Bronchial epithelial cell (primary cell): Measurements from ENCODE around the gene SAMD10. TPM values are rescaled to one million over a fixed set of nuclear protein-coding genes. Genes with fewer than 3 reads are reported as not detected.

Experiments used
- DNase-seq: peaks from one replicate; pipeline ENCODE4 v3.0.0-alpha.2; 2010; ENCODE audit warnings: low read depth
- FAIRE-seq: peaks from 2 replicates; lab custom pipeline; 2011; peaks lifted over from hg19 to GRCh38; lab: Jason Lieb, UNC
- H3K27me3 ChIP-seq: 2 replicates; pipeline ENCODE4 v1.5.1; 2011; ENCODE audit warnings: low read length; ENCODE audit not compliant: control insufficient read depth, insufficient read depth
- H3K36me3 ChIP-seq: 2 replicates; pipeline ENCODE4 v1.5.1; 2011; ENCODE audit warnings: low read length; ENCODE audit not compliant: control insufficient read depth, insufficient read depth
- H3K4me3 ChIP-seq: 2 replicates; pipeline ENCODE4 v1.5.1; 2011; ENCODE audit warnings: mild to moderate bottlenecking, low read depth, low read length, control low read depth
- CTCF ChIP-seq: IDR thresholded peaks from 2 replicates; pipeline ENCODE4 v1.5.1; 2011; ENCODE audit warnings: mild to moderate bottlenecking, moderate library complexity, low read length, control low read depth, inconsistent platforms; ENCODE audit not compliant: insufficient read depth, severe bottlenecking
- total RNA-seq: library from RNA; depleted of rRNA; stranded (reverse); fragments of >200 nt; gene quantifications from 2 replicates; pipeline ENCODE4 v1.2.1, GENCODE V29; 2014

The SAMD10 gene
- 1.1 and 2.7 TPM in 2 replicates for total RNA-seq

- no peak for DNase-seq
- Histone ChIP-seq H3K36me3 (peaks cover 5% of the 10 kb centered on the region), H3K27me3 (no peaks in the 10 kb centered on the region), H3K4me3 (peak within 1 kb of the TSS; percentile 88)
- no peak for FAIRE-seq
- no peak for TF ChIP-seq CTCF
Measured at GRCh38 chr20:63979557-63980316, at the start of gene SAMD10. Gene SAMD10 (minus strand): TSS chr20:63979642. CDS start chr20:63979467, 175 bp downstream.

- TF ChIP-seq CTCF, result no peak
- DNase-seq (no peak), FAIRE-seq (no peak)
- no peak overlapping the region for H3K4me3 ChIP-seq
- H3K27me3 ChIP-seq, result no peaks in the 10 kb centered on the region
- peaks cover 47% of the 10 kb centered on the region for H3K36me3 ChIP-seq
Measured at GRCh38 chr20:64027981-64028685, 48.7 kb upstream of the SAMD10 start.

GRCh38 chr20:64025826-64026412, 46.5 kb upstream of the SAMD10 start:
- Histone ChIP-seq H3K27me3 (no peaks in the 10 kb centered on the region), H3K4me3 (no peak overlapping the region), H3K36me3 (peaks cover 50% of the 10 kb centered on the region)
- no peak for TF ChIP-seq CTCF
- DNase-seq (no peak), FAIRE-seq (no peak)

GRCh38 chr20:64025101-64025825, 45.8 kb upstream of the SAMD10 start:
- DNase-seq, result no peak
- Histone ChIP-seq H3K36me3 (peaks cover 47% of the 10 kb centered on the region), H3K27me3 (no peaks in the 10 kb centered on the region), H3K4me3 (no peak overlapping the region)
- no peak for FAIRE-seq
- TF ChIP-seq CTCF, result no peak

GRCh38 chr20:64024141-64024990, 44.9 kb upstream of the SAMD10 start:
- FAIRE-seq, result no peak
- H3K4me3 ChIP-seq, result no peak overlapping the region
- DNase-seq, result no peak
- no peaks in the 10 kb centered on the region for H3K27me3 ChIP-seq
- H3K36me3 ChIP-seq, result peaks cover 44% of the 10 kb centered on the region
- TF ChIP-seq CTCF, result no peak
